Transverse colon (tissue), 4 donors: ENCODE measurements around the gene KIFAP3. TPM values are rescaled to one million over a fixed set of nuclear protein-coding genes. Genes with fewer than 3 reads are reported as not detected.

ENCODE experiments used
- DNase-seq: peaks from one replicate; pipeline ENCODE4 v3.0.0-alpha.2; 2019
- H3K27ac ChIP-seq, 4 donors: fragments of 200-600 bp; sonication (generic); 2 replicates each; pipeline ENCODE4 v1.5.1; 2016 to 2018; ENCODE audit warnings: inconsistent platforms in 4 of 4
- H3K27me3 ChIP-seq: fragments of 200-600 bp; sonication (generic); 2 replicates; pipeline ENCODE4 v1.5.1; 2017; ENCODE audit warnings: inconsistent platforms
- H3K36me3 ChIP-seq, 4 donors: fragments of 200-600 bp; sonication (generic); 2 replicates each; pipeline ENCODE4 v1.5.1; 2017 to 2019; ENCODE audit warnings: inconsistent platforms in 4 of 4
- H3K4me1 ChIP-seq, 4 donors: fragments of 200-600 bp; sonication (generic); 2 replicates each; pipeline ENCODE4 v1.5.1; 2017 to 2020; ENCODE audit warnings: inconsistent platforms in 4 of 4
- H3K4me3 ChIP-seq, 4 donors: fragments of 200-600 bp; sonication (generic); 1 replicate in 1 of 4; 2 replicates in 3 of 4; pipeline versions ENCODE4 v1.5.1 to v1.6.1; 2017 to 2019; ENCODE audit warnings: inconsistent platforms in 4 of 4
- H3K9me3 ChIP-seq, 2 donors: fragments of 200-600 bp; sonication (generic); 2 replicates each; pipeline ENCODE4 v1.5.1; 2017 to 2019; ENCODE audit warnings: inconsistent platforms in 2 of 2
- EP300 ChIP-seq: sonication (generic); formaldehyde crosslinking; IDR thresholded peaks from one replicate; pipeline ENCODE4 v1.6.1; 2017; ENCODE audit warnings: antibody characterized with exemption, low read depth
- POLR2A ChIP-seq: fragments of 450-650 bp; IDR thresholded peaks from one replicate; pipeline ENCODE4 v1.6.1; 2016; ENCODE audit warnings: antibody characterized with exemption, mild to moderate bottlenecking, moderate library complexity
- POLR2AphosphoS5 ChIP-seq, 3 donors: sonication (generic); formaldehyde crosslinking; IDR thresholded peaks; one replicate each; pipeline ENCODE4 v1.6.1; 2016; ENCODE audit warnings: antibody characterized with exemption in 3 of 3
- WGBS, 2 donors: methylation state at CpG; one replicate each; pipeline ENCODE4 v1.1.5; 2018; ENCODE audit warnings: low coverage in 1 of 2; 5-methylcytosine and 5-hydroxymethylcytosine counted together
- in situ Hi-C, 4 donors: fragments of 200-750 bp; cut with MboI; loops; one replicate each; pipeline versions ENCODE4 v1.15.0 to v1.15.1; 2017; ENCODE audit warnings: low sequenced_read_pairs in 3 of 4, low pct_ligation_motif_present in 1 of 4, low pct_unique_long_range_greater_than_20kb in 1 of 4
- intact Hi-C: fragments of 100-400 bp; cut with DNase I; formaldehyde crosslinking; loops from one replicate; pipeline ENCODE4 v1.15.1; 2023; ENCODE audit warnings: low total_unique reads
- total RNA-seq, 4 donors: library from RNA; depleted of rRNA; stranded (reverse); fragments of >200 nt; gene quantifications; one replicate each; pipeline ENCODE4 v1.1.0, GENCODE V29; 2016
- TF ChIP-seq, protein P1 (sequence below), 5 experiments: fragments of 200-600 bp in 3 of 5; fragments of 450-650 bp in 2 of 5; sonication (generic) in 3 of 5; IDR thresholded peaks; 1 replicate in 2 of 5; 2 replicates in 3 of 5; pipeline ENCODE4 v1.5.1; 2016 to 2017; ENCODE audit warnings: antibody characterized with exemption in 5 of 5, inconsistent platforms in 3 of 5, mild to moderate bottlenecking in 2 of 5, moderate library complexity in 1 of 5

KIFAP3 gene
- total RNA-seq, 4 donors from 2014 or later = 21.7 to 58.9 (median 27.1) TPM

DNA sequence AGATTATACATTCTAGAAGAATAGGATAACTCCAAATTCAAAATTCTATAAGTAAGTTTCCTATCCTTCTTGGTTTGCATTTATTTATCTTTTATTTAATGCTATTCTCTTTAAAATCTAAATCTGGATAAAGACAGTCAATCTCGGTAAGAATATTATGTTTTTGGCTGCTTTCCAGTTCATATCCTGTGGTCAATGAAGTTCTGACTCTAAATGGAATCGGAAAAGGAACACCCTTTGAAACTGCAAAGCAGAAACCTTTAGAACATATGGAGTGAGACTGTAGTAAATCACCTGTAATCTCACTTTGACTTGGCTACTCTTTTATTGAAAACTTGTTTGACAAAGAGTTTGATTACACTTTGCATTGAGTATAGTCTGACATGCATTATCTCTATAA, 85.2 kb downstream of the KIFAP3 start:
- no peak overlapping the region for H3K4me3 ChIP-seq
- no peaks in the 10 kb centered on the region for H3K9me3 ChIP-seq
- H3K4me1 ChIP-seq = peaks cover 0 to 5% (median 2%) of the 10 kb centered on the region in 4 donors
- intact Hi-C loops = no loop called here
- TF ChIP-seq EP300 (no peak), POLR2A (no peak), POLR2AphosphoS5 (IDR thresholded peaks at IDR 0.05) (no peak)
- TF ChIP-seq, protein P1, sequence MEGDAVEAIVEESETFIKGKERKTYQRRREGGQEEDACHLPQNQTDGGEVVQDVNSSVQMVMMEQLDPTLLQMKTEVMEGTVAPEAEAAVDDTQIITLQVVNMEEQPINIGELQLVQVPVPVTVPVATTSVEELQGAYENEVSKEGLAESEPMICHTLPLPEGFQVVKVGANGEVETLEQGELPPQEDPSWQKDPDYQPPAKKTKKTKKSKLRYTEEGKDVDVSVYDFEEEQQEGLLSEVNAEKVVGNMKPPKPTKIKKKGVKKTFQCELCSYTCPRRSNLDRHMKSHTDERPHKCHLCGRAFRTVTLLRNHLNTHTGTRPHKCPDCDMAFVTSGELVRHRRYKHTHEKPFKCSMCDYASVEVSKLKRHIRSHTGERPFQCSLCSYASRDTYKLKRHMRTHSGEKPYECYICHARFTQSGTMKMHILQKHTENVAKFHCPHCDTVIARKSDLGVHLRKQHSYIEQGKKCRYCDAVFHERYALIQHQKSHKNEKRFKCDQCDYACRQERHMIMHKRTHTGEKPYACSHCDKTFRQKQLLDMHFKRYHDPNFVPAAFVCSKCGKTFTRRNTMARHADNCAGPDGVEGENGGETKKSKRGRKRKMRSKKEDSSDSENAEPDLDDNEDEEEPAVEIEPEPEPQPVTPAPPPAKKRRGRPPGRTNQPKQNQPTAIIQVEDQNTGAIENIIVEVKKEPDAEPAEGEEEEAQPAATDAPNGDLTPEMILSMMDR (IDR thresholded peaks at IDR 0.05) = no peak
- no peaks in the 10 kb centered on the region for H3K36me3 ChIP-seq
- in situ Hi-C loops = no loop called here
- WGBS, 2 donors = 28 to 42% methylated on average over 2 of the region's 2 CpGs
- H3K27ac ChIP-seq = no peak overlapping the region
- no peak for DNase-seq
- no peaks in the 10 kb centered on the region for H3K27me3 ChIP-seq

DNA sequence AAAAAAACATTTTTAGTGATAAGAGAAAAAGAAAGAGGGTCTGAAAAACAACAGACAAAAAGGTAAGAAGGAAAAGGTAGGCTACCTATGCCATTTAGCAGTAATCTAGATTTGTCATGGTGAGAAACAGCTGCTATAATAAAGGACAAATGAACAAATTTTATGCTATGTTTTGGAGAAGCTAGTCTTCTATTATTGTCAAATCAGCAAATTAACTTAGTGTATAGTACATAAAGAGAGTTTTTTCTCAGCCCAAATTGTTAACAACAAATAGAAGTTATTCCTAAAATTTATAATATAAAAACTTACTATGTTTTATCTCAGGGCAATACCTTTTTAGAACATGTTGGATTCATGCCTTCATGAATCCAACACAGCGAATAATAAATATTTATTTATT, 88.7 kb downstream of the KIFAP3 start:
- Histone ChIP-seq H3K4me1 (peaks cover 0 to 5% (median 2%) of the 10 kb centered on the region in 4 donors), H3K4me3 (no peak overlapping the region), H3K27me3 (no peaks in the 10 kb centered on the region), H3K27ac (no peak overlapping the region), H3K9me3 (no peaks in the 10 kb centered on the region), H3K36me3 (peaks cover 0 to 13% (median 0%) of the 10 kb centered on the region in 4 donors)
- TF ChIP-seq, protein P1 (IDR thresholded peaks at IDR 0.05) = no peak
- TF ChIP-seq EP300 = no peak
- no peak for TF ChIP-seq POLR2AphosphoS5 (IDR thresholded peaks at IDR 0.05)
- no peak for TF ChIP-seq POLR2A
- in situ Hi-C loops (no loop called here), intact Hi-C loops (no loop called here)
- WGBS, 2 donors = 87 to 97% methylated on average over 1 of the region's 1 CpG
- DNase-seq = no peak

DNA sequence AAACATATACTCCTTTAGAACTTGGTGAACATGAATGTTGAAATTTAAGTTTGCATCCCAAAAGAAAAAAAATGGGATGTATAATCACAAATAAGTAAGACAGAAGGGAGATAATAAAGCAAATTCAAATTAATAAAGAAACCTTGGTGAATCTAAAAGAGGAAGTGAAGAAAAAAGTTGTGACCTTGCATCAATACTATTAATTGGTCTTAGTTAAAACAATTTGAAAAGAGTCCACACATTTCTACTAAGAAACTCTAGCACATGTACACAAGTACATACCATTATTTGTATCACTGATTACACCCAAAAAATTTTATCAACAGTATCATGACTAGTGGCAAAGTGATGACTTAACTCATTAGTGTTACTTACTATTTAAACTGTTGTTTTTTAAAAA, 100.4 kb downstream of the KIFAP3 start:
- Histone ChIP-seq H3K27ac (no peak overlapping the region), H3K9me3 (no peaks in the 10 kb centered on the region), H3K36me3 (peaks cover 0 to 2% (median 0%) of the 10 kb centered on the region in 4 donors), H3K27me3 (no peaks in the 10 kb centered on the region), H3K4me1 (no peaks in the 10 kb centered on the region), H3K4me3 (no peak overlapping the region)
- no peak for DNase-seq
- TF ChIP-seq EP300 = no peak
- TF ChIP-seq, protein P1 (IDR thresholded peaks at IDR 0.05) = no peak
- TF ChIP-seq POLR2AphosphoS5 (IDR thresholded peaks at IDR 0.05) = no peak
- TF ChIP-seq POLR2A = no peak
- intact Hi-C loops (no loop called here), in situ Hi-C loops (no loop called here)

DNA sequence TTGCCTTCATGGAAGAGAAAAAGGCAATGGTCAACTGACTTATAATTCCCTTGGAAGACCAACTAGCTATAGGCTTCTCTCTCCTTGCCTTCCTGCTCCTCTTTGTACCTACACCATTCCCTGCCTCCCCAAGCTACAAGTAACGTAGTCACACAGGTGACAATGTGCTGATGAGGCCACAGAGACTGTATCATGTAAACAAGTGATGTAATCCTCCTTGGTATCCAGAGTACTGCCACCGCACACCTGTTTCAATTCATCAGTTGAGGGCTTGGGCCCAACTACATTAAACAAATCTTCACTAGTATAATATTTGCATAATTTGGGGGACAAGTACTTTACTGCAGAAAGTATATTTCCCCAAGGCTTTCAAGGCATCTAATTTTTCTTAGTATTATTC, 104.4 kb downstream of the KIFAP3 start:
- Histone ChIP-seq H3K27ac (no peak overlapping the region), H3K4me1 (no peaks in the 10 kb centered on the region), H3K27me3 (no peaks in the 10 kb centered on the region), H3K9me3 (no peaks in the 10 kb centered on the region), H3K36me3 (peaks cover 0 to 5% (median 0%) of the 10 kb centered on the region in 4 donors), H3K4me3 (no peak overlapping the region)
- in situ Hi-C loops = no loop called here
- no peak for DNase-seq
- intact Hi-C loops = no loop called here
- TF ChIP-seq, protein P1 (IDR thresholded peaks at IDR 0.05) = no peak
- no peak for TF ChIP-seq POLR2A
- TF ChIP-seq POLR2AphosphoS5 (IDR thresholded peaks at IDR 0.05) = no peak
- 86 to 95% methylated on average over 2 of the region's 2 CpGs for whole genome bisulfite sequencing, 2 donors
